GM12872 (cell line): ENCODE measurements around the gene CCDC89.

Source experiments
- TF ChIP-seq, protein P1 (sequence below): IDR thresholded peaks from 3 replicates; pipeline ENCODE4 v1.5.1; 2011; ENCODE audit warnings: low read depth, mild to moderate bottlenecking, low read length, moderate library complexity; ENCODE audit not compliant: insufficient read depth

Gene CCDC89

DNA sequence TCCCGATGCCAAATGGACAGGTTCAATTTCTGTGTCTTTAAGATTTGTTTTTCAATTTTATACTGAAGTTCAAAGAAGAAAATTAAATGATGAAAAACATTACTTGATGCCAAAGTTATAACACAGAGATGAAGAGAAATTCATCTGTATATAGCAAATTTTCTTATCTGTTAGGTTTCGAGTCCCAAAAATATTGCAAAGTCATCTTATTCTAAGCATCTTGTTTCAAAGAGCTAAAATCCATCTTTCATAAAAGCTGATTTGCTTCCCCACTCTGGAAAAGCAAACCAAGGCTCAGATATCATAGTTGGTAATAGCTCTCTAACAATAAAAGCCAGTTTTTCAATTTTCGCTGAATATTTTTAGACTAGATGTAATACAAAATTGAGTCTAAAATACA lies 19.0 kb upstream of the CCDC89 start:
- TF ChIP-seq, protein P1, sequence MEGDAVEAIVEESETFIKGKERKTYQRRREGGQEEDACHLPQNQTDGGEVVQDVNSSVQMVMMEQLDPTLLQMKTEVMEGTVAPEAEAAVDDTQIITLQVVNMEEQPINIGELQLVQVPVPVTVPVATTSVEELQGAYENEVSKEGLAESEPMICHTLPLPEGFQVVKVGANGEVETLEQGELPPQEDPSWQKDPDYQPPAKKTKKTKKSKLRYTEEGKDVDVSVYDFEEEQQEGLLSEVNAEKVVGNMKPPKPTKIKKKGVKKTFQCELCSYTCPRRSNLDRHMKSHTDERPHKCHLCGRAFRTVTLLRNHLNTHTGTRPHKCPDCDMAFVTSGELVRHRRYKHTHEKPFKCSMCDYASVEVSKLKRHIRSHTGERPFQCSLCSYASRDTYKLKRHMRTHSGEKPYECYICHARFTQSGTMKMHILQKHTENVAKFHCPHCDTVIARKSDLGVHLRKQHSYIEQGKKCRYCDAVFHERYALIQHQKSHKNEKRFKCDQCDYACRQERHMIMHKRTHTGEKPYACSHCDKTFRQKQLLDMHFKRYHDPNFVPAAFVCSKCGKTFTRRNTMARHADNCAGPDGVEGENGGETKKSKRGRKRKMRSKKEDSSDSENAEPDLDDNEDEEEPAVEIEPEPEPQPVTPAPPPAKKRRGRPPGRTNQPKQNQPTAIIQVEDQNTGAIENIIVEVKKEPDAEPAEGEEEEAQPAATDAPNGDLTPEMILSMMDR = no peak

DNA sequence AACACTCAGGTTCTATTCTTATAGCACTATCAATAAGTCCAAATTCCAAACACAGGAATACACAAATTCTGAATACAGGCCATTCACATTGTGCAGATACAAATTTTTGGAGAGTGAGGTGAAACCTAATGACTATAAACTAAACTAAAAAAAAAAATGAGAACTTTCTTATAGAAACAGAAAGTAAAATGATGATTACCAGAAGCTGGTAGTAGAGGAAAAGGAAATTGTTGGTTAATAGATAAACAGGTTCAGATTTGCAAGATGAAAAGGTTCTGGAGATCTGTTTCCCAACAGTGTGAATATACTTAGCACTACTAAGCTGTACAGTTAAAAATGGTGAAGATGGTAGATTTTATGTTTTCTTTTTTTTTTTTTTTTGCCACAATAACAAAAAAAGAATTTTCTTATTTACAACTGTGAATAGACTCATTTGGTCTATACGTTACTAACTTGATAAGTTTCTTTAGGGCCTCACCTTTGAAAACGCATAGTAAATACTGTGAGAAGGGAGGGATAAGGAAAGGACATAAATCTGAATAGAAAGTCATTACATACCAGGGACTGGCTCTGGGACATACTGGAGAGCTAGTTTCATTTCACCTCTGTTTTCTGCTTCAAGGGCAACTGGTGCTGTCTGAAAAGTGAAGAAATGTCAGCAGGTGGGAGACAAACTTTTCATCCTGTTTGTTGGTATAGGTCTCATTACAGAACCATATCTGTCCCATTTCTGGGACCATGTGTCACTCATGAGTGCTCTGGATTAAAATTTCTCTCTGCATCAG lies 14.2 kb upstream of the CCDC89 start:
- TF ChIP-seq, protein P1 = no peak

DNA sequence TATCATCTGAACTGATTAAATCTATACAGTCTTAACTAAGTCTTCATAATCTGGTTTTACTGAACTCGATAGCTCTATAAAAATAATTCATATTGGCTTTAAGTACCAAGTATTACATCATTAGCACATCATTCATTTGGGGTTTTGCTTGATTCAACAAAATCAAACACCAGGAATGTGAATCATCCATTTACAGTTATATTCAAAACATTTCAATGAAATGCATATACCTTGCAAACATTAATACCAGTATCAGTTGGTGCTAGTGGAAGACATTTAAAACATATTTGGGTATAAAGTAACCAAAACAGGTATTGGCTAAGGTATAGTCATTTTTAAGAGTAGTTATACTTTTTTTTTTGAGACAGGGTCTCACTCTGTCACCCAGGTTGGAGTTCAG lies 12.2 kb upstream of the CCDC89 start:
- TF ChIP-seq, protein P1 = no peak

DNA sequence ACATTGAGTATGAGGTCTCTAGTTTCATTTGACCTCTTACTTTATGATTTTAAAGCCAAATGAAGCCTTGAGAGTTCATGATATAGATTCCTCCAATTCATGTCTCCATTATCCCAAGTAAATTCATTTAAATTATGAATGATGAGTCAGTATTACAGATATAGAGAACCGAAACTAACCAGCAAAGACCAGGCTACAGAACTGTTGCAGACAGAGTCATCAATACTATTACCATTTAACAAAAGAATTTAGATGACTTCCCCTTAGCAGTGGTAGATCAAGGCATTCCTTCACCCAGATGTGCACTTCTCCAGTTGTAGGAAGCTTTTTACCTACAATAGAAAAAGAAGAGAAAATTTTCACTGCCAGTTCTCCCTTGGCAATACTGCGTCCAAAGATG lies 11.8 kb upstream of the CCDC89 start:
- TF ChIP-seq, protein P1 = no peak

DNA sequence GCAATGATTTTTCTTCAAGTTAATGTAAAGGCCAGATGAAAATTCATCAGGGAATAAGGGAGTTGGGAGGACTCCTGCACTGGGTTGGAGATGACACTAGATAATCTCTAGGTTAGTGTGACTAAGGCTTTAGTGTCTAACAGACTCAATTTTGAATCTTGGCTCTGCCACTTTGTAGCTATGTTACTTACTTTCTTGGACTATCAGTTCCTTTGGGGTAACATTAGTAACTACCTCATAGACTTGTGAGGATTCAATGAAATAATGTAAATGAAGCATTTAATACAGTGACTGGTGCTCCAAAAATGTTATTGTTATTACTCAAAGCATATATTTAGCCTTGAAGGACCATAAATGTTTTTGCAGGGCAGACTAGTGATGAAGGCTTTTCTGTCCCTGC lies 9.6 kb upstream of the CCDC89 start:
- TF ChIP-seq, protein P1 = no peak

DNA sequence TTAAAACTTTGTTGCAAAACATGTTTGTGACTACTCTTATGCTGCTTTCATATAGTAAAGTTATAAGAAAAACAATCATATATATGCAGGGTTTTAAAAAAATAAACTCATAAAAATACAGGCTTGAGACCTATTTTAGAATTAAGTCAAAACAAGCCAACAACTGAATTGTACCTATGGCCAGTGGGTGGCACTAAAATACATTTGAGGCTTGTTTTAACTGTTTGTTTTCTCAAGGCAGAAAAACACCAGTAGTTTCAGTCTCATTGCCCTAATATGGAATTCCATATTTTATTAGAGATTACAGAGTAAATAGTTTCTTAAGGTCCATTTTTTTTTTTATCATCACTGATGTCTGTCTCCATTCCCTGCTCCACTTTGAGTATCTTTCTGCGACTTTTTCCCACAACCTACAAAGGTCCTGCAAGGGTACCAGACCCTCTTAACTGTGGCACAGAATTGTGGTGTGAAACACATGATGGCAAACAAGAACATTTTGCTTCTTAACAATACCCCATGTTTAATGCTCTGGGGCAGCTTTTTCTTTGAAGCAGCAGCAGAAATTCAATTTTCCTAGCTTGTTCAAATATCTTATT lies 8.5 kb upstream of the CCDC89 start:
- TF ChIP-seq, protein P1 = peak; percentile 48

DNA sequence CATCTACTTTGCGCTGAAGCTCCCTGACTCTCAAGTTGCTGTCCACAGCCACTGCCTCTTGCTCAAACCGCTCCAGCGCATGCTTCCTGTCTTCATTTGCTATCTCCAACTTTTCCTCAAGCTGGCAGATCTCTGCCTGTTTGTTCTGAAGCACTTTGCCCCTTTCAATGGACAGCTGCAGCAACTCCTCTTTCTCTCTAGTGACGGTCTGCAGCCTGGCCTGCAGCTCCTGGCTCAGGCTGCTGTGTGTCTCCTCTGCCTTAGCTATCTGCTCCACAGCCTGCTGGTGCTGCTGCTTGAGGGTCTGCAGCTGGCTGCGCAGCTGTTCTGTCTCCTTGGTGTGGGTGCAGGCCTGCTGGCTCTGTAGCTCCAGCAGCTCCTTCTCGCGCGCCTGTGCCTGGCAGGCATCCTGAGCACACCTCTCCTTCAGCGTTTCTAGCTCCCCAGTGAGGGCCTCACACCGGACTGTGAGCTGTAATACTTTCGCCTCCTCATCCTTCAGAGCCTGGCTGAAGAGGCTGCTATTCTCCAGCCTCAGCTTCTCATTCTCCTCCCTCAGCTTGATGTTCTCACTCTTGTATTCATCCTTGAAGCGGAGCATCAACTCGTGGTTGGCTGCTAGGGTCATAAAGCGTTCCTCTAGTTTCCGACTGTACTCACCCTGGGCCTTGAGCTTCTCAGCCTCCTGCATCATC lies 723 bp downstream of the CCDC89 start:
- TF ChIP-seq, protein P1 = no peak
